ENCODE data around the gene STN1.

STN1 gene

DNA sequence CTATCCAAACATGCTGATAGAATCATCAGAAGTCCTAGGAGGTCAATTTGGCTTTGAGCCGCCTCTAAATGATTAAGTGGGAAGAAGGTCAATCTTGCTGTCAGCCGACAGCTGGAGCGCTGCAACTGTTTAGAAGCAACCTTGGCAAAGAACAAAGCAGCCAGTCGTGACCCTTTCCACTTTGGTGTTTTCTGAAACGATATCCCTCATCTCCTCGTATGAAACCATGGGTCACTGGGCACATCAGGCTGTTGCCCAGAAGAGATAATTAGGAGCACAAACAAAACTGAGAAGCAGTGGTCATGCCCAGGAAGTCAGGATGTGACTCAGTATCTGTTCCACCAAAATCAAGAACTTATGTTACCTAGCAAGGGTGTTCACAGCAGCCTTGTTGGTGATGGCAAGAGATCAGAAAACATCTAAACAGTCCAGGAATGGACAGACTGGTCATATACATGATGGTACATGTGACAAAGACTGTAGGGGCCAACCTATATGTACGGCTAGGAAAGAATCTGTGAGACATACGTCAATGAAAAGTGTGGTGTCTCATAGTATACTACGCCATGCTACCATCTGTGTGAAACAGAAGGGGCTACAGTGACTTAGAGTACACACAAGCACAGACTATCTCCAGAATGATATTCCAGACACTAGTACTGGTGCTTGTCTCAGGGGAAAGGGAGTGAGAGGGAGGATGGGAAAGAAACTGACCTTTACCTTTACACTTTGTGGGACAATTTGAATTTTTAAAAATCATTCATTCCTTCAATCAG lies 22.4 kb downstream of the STN1 start:
- no peak for DNase-seq (ENCODE audit: low spot score)
- H3K4me3 Mint-ChIP-seq: peak overlapping the region; percentile 59
- H3K36me3 Mint-ChIP-seq (ENCODE audit: low read depth): peaks cover 64% of the 10 kb centered on the region
- no peaks in the 10 kb centered on the region for H3K9me3 Mint-ChIP-seq
- peak overlapping the region; percentile 61 for H3K27ac Mint-ChIP-seq
- H3K4me1 Mint-ChIP-seq (ENCODE audit: low read depth): peaks cover 37% of the 10 kb centered on the region
- H3K27me3 Mint-ChIP-seq (ENCODE audit: low read depth): no peaks in the 10 kb centered on the region

DNA sequence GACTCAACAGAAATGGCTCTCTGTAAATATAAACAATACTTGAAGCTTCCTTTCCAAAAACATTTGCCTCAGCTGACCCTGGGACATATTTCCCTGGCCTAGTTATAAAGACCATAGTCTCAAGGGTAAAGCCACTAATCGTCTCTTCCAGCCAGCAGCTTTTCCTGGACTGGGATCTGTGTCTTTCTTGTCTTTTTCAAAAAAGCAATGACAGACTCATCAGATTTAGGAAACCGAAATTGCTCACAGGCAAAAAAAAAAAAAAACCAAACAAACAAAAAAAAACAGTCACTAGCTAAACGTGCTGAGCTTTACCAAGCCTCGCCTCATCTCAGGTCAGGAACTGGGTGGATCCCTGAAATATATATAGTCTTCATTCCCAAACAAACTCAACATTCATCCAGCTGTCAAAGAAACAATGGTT lies 23.5 kb downstream of the STN1 start:
- Mint-ChIP-seq H3K9me3 (no peaks in the 10 kb centered on the region), H3K4me3 (peak overlapping the region; percentile 41), H3K4me1 (ENCODE audit: low read depth) (peaks cover 45% of the 10 kb centered on the region), H3K27me3 (ENCODE audit: low read depth) (no peaks in the 10 kb centered on the region), H3K36me3 (ENCODE audit: low read depth) (peaks cover 64% of the 10 kb centered on the region), H3K27ac (peak overlapping the region; percentile 72)
- no peak for DNase-seq (ENCODE audit: low spot score)

DNA sequence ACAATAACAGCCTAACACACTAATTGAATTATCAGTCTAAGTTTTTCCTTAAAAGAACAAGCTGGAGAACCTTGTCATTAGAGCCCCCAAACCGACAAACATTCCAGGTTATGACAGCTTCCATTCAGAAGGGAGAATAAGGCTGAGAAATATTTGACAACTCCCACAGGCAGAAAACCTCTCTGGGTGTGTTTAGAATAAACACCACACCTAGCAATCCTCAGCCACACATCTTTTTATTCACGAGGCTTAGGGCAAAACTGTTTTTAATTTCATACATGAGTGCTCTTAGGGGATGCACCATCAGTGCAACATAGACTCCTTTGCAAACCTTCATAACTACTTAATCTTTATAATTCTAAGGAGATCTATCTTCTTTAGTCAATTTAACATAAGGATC lies 24.2 kb downstream of the STN1 start:
- H3K27ac Mint-ChIP-seq: peak overlapping the region; percentile 72
- H3K4me1 Mint-ChIP-seq (ENCODE audit: low read depth): peaks cover 50% of the 10 kb centered on the region
- DNase-seq (ENCODE audit: low spot score): no peak
- no peaks in the 10 kb centered on the region for H3K9me3 Mint-ChIP-seq
- peaks cover 66% of the 10 kb centered on the region for H3K36me3 Mint-ChIP-seq (ENCODE audit: low read depth)
- no peaks in the 10 kb centered on the region for H3K27me3 Mint-ChIP-seq (ENCODE audit: low read depth)
- H3K4me3 Mint-ChIP-seq: no peak overlapping the region

DNA sequence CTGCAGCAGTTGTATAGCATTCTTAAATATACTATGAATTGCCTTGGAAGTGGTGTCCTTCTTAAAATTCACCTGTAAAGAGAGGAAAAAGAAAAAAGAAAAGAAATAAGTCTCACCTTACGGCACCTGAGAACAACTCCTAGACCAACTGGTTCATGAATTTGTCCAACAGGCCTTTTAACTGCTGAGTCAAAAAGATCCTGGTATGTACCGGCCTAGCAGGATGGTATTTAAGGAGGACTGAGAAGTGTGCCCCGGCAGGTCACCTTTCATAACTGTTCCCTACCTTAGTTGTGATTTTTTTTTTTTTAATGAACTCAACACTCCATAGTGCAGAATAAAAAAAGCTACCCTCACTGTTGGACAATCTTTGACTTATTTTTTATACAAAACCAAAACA lies 25.8 kb downstream of the STN1 start:
- no peaks in the 10 kb centered on the region for H3K27me3 Mint-ChIP-seq (ENCODE audit: low read depth)

DNA sequence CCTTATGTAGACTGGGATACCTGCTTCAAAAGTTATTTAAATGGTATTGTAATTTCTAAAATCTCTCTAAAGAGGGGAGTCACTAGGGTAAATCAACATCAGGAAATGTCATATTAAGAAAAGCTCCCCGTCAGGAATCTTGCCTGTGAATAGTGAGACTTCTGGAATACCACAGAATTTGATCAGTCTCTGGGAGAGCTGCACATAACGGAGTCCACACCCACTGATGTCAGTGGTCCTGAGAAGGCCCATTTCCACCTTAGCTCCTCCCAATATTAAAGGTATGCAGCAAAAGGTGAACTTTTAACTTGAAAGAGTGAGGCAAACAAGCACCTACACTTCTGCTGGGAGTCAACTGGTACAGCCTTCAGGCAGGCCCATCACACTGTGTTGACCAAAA lies 27.3 kb downstream of the STN1 start:
- no peaks in the 10 kb centered on the region for H3K27me3 Mint-ChIP-seq (ENCODE audit: low read depth)
- peaks cover 61% of the 10 kb centered on the region for H3K36me3 Mint-ChIP-seq (ENCODE audit: low read depth)
- H3K4me1 Mint-ChIP-seq (ENCODE audit: low read depth): peaks cover 48% of the 10 kb centered on the region
- no peak overlapping the region for H3K4me3 Mint-ChIP-seq
- H3K9me3 Mint-ChIP-seq: no peaks in the 10 kb centered on the region
- peak overlapping the region; percentile 64 for H3K27ac Mint-ChIP-seq
- DNase-seq (ENCODE audit: low spot score): no peak

More for the DNA sequence above, 25.8 kb downstream of the STN1 start:
- Mint-ChIP-seq H3K36me3 (ENCODE audit: low read depth) (peaks cover 64% of the 10 kb centered on the region), H3K27ac (no peak overlapping the region), H3K4me3 (no peak overlapping the region), H3K9me3 (no peaks in the 10 kb centered on the region), H3K4me1 (ENCODE audit: low read depth) (peaks cover 54% of the 10 kb centered on the region)
- no peak for DNase-seq (ENCODE audit: low spot score)

DNA sequence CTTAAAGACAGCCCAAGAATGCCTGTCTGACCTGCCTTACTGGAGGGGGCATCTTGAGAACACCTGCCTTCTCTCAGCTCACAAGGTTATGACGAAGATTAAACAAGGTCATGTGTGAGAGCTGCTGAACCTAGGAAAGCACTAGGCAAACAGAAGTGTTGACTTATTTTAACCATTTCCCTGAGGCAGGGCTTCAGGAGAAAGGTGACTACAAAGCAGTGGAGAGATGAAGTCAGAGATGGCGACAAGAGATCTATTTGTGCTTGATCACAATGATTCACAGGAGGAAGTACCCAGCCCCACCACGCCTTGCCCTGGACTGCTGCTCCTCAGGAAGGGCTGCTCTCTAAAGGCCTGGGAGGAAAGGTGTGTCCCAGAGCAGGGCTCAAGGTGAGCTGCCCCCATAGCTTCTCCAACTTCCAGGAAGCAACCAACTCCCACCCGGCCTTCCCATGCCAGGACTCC lies 27.8 kb downstream of the STN1 start:
- peaks cover 58% of the 10 kb centered on the region for H3K36me3 Mint-ChIP-seq (ENCODE audit: low read depth)
- no peaks in the 10 kb centered on the region for H3K9me3 Mint-ChIP-seq
- peak overlapping the region; percentile 64 for H3K27ac Mint-ChIP-seq
- no peaks in the 10 kb centered on the region for H3K27me3 Mint-ChIP-seq (ENCODE audit: low read depth)
- H3K4me3 Mint-ChIP-seq: peak overlapping the region; percentile 1
- H3K4me1 Mint-ChIP-seq (ENCODE audit: low read depth): peaks cover 44% of the 10 kb centered on the region
- peak; percentile 46 for DNase-seq (ENCODE audit: low spot score)

DNA sequence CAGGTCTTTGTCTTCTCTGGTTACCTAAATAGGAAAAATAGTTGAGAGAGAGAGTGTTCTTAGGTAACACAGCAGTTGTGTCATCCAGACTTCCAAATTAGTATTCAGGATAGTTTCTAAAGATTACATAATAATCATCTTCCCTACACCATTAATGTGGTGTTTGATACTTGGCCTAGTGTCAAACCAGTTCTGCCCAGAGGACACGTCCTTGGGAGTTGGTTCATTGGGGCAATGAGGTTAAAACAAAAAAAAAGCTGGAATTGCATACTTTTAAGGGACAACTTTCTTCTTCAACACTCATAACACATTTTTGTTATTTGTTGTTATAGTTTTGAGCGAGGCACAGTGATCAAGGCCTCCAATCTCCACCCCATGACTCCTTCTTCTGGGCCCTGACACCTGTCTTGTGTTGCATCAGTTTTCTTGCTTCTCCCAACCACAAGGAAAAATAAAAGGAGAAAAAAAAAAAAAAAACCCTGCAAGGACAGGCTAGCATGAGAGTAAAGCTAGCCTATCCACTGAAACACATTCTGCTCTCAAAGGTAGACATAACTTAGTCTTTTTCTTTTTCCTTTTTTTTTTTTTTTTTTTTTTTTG lies 28.8 kb downstream of the STN1 start:
- no peak for DNase-seq (ENCODE audit: low spot score)
- Mint-ChIP-seq H3K4me1 (ENCODE audit: low read depth) (peaks cover 38% of the 10 kb centered on the region), H3K36me3 (ENCODE audit: low read depth) (peaks cover 51% of the 10 kb centered on the region)

DNA sequence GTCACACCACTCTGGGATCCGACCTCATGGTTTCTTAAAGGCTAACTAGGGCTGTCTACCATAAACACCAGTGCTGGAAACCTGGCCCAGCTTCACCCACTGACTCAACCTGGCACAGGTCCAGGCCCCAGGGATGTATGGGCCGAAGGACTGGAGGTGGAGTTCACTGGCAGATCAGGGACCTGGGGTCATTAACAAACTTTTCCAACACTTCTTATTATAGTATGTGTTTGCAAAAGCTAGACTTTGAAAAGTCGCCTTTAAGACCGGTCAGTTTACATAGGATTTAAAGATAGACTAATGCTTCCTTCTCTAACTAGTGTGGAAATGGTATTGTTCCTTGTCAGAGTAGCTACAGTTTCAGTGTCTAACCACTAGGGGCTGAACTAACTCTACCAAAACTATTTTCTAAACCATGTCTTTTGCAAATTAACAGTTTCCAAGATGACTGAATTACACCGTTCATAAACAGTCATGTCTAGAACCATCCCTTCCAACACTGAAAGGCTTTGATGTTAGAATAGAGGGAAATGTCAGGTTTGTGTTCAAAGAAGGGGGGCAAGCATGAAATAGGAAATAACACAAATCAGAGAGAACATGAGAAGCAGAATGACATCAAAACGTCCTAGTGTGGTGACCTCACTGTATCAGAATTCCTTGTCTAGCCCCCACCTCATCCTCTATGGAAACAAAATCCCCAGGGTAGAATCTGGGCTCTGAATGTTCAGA lies 29.7 kb downstream of the STN1 start:
- H3K27ac Mint-ChIP-seq: peak overlapping the region; percentile 78
- peaks cover 31% of the 10 kb centered on the region for H3K4me1 Mint-ChIP-seq (ENCODE audit: low read depth)
- no peaks in the 10 kb centered on the region for H3K27me3 Mint-ChIP-seq (ENCODE audit: low read depth)
- no peak overlapping the region for H3K4me3 Mint-ChIP-seq
- H3K9me3 Mint-ChIP-seq: no peaks in the 10 kb centered on the region
- H3K36me3 Mint-ChIP-seq (ENCODE audit: low read depth): peaks cover 54% of the 10 kb centered on the region
- no peak for DNase-seq (ENCODE audit: low spot score)

More for the DNA sequence above, 28.8 kb downstream of the STN1 start:
- no peaks in the 10 kb centered on the region for H3K27me3 Mint-ChIP-seq (ENCODE audit: low read depth)
- no peaks in the 10 kb centered on the region for H3K9me3 Mint-ChIP-seq
- H3K4me3 Mint-ChIP-seq: no peak overlapping the region
- peak overlapping the region; percentile 78 for H3K27ac Mint-ChIP-seq

DNA sequence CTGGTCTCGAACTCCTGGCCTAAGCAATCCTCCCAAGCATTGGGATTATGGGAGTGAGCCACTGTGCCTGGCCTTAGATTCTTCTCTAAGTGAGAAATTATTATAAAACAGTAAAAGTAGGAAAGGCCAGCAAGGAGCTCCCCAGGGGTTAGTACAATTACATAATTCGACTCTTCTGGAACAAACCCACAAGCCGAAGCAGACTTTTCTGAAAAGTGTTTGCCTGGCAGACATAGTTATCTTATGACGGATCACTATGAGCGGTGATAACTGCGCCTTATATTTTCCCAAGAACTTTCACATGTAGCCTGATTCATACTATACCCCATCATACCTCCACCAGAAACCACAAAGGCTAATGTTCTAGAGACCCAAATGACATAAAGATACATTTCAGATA lies 32.4 kb downstream of the STN1 start:
- Mint-ChIP-seq H3K9me3 (no peaks in the 10 kb centered on the region), H3K27me3 (ENCODE audit: low read depth) (no peaks in the 10 kb centered on the region), H3K36me3 (ENCODE audit: low read depth) (peaks cover 55% of the 10 kb centered on the region), H3K4me1 (ENCODE audit: low read depth) (peaks cover 26% of the 10 kb centered on the region), H3K27ac (no peak overlapping the region), H3K4me3 (no peak overlapping the region)
- no peak for DNase-seq (ENCODE audit: low spot score)

DNA sequence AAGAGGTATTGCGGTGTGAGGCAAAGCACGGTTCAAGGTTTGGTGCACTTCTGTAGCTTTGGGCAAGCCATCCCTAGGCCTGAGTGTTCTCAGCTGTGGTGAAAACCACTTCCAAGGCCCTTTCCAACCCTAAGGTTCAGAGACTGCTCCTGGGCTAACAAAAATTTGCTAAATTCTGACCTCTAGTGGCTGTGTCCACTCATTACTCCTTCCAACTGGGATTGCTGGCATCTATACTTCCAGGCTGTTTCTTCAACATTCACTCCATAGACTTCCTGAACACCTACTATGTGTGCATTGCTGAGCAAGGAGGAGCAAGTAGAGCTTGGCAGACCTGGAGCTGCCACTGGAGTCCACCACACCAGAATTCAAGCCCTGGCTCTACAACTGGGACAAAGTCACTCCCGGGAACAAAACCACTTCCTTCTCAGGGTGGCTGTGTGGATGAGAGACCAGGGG lies 33.3 kb downstream of the STN1 start:
- no peak for DNase-seq (ENCODE audit: low spot score)
- H3K27ac Mint-ChIP-seq: no peak overlapping the region
- H3K27me3 Mint-ChIP-seq (ENCODE audit: low read depth): no peaks in the 10 kb centered on the region
- no peaks in the 10 kb centered on the region for H3K9me3 Mint-ChIP-seq
- no peak overlapping the region for H3K4me3 Mint-ChIP-seq
- peaks cover 17% of the 10 kb centered on the region for H3K4me1 Mint-ChIP-seq (ENCODE audit: low read depth)
- H3K36me3 Mint-ChIP-seq (ENCODE audit: low read depth): peaks cover 55% of the 10 kb centered on the region

DNA sequence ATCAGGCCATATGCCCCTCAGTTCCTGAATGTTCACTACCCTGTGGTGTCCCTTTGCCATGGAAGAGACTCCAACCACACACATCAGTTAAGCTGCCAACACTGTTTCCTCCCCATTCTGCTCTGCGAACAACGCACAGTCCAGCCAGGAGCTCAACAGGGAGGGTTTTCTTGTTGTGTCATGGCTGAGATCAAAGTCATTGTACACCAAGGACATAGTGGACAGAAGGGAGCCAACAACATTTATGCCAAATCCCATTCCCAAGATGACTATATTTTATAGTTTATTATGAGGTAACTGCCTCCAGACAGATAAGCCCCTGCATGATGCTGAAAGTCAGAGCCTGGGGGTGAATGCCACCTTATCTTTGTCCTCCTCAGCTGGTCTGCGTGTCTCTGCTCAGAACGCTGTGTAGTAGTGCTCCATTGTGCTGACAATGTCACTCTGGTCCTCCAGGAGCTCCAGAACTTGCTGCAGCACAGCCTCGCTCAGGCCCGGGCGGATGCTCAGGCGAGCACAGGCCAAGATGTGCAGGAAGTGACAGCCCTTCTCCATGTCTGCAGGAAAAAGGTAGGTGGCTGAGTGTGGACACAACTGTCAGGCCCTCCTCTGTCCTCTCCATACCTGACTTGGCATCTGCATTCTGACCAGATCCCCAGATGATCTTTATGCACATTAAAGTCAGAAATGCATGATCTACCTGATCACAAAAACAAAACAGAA lies 35.5 kb downstream of the STN1 start:
- Mint-ChIP-seq H3K27ac (no peak overlapping the region), H3K36me3 (ENCODE audit: low read depth) (peaks cover 55% of the 10 kb centered on the region)

DNA sequence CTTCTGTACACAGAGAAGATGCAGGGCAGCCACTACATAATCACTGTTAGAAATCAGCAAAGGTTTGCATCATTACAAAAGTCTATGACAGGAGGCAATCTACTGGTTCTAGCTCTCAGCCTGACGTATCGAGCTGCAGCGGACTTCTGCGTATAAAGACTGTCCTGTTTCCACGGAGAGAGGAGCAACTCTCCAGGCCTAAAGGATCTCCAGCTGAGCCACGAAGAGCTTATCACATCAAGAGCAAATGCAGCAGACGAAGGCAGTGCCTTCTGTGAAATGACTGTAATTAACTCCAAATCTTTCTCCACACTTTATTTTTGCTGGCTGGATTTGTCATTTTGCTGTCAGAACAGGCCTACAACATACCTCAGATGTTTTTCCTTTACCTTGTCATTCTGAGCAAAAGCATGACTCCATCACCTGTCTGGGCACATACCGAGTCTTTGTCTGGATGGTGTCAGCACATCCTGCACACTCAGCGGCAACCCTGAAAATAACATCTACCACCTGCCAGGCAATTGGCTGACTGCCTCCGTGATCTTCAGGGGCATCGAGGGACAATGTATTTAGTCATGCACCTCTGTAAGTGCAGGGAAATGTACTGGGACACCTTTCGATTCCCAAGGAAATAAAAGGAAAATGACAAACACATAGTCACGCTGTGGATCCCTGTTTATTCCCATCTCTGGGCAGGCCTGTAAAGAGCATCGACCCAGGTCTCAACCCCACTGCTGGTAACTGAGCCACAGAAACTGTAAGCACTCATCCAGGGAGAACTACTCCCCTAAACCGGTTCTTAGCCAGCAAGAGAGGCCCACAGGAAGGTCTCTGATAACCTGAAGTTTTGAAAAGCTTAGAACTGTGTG lies 36.3 kb downstream of the STN1 start:
- Mint-ChIP-seq H3K36me3 (ENCODE audit: low read depth) (peaks cover 47% of the 10 kb centered on the region), H3K27ac (no peak overlapping the region), H3K9me3 (no peaks in the 10 kb centered on the region), H3K27me3 (ENCODE audit: low read depth) (no peaks in the 10 kb centered on the region), H3K4me3 (no peak overlapping the region), H3K4me1 (ENCODE audit: low read depth) (peaks cover 6% of the 10 kb centered on the region)
- no peak for DNase-seq (ENCODE audit: low spot score)

More for the DNA sequence above, 35.5 kb downstream of the STN1 start:
- H3K9me3 Mint-ChIP-seq: no peaks in the 10 kb centered on the region
- no peak overlapping the region for H3K4me3 Mint-ChIP-seq
- no peak for DNase-seq (ENCODE audit: low spot score)
- peaks cover 6% of the 10 kb centered on the region for H3K4me1 Mint-ChIP-seq (ENCODE audit: low read depth)
- H3K27me3 Mint-ChIP-seq (ENCODE audit: low read depth): no peaks in the 10 kb centered on the region

DNA sequence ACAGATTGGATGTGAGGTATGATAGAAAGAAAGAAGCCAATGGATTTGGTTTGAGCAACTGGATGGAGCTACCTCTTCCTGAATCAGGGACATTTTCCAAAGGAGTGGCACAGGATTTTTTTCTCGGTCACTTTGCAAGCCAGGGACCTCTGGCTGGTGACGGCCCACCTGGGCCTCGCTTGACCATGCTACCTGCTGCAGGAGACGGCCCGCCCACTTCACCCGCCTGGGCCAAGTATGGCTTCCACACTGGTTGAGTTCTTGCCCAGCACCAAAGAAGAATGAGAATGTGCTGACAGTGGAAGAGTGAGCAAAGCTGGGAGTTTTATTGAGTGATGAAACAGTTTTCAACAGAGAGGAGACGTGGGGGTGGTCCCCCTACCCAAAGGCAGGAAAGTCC lies 38.2 kb downstream of the STN1 start:
- Mint-ChIP-seq H3K27ac (no peak overlapping the region), H3K4me1 (ENCODE audit: low read depth) (peaks cover 2% of the 10 kb centered on the region), H3K9me3 (no peaks in the 10 kb centered on the region), H3K36me3 (ENCODE audit: low read depth) (peaks cover 45% of the 10 kb centered on the region), H3K27me3 (ENCODE audit: low read depth) (no peaks in the 10 kb centered on the region), H3K4me3 (no peak overlapping the region)
- DNase-seq (ENCODE audit: low spot score): no peak
